GM12801 (cell line): ENCODE data around the gene PLA2G7.

Source experiments
- TF ChIP-seq, protein P1 (sequence below): IDR thresholded peaks from one replicate; pipeline ENCODE4 v1.5.1; 2011; ENCODE audit warnings: control low read depth; ENCODE audit not compliant: insufficient read length; ENCODE audit errors: extremely low read depth

PLA2G7 gene

DNA sequence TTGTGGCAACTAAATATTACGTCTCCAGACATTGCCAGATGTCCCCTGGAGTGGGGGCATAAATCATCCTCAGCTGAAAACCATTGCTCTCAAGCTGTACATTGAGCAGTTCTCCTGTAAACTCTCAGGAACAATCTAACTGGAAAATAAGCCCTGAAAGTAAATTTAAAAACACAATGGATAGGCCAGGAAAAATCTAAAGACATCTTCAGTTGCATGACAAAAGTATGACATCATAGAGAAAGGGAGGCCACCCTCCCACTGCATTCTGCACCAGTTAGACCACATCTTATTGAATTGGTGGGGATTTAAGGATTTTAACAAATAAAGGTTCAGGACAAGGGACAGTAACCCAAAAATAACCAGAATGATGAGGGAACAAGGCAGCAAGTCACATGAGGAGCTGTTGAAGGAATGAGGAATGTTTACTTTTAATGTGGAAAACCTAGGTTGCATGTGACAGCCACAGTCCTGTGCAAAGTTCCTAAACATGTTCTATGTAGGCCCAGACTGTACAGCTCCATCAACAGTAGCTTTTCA lies 5.3 kb downstream of the PLA2G7 start:
- TF ChIP-seq, protein P1, sequence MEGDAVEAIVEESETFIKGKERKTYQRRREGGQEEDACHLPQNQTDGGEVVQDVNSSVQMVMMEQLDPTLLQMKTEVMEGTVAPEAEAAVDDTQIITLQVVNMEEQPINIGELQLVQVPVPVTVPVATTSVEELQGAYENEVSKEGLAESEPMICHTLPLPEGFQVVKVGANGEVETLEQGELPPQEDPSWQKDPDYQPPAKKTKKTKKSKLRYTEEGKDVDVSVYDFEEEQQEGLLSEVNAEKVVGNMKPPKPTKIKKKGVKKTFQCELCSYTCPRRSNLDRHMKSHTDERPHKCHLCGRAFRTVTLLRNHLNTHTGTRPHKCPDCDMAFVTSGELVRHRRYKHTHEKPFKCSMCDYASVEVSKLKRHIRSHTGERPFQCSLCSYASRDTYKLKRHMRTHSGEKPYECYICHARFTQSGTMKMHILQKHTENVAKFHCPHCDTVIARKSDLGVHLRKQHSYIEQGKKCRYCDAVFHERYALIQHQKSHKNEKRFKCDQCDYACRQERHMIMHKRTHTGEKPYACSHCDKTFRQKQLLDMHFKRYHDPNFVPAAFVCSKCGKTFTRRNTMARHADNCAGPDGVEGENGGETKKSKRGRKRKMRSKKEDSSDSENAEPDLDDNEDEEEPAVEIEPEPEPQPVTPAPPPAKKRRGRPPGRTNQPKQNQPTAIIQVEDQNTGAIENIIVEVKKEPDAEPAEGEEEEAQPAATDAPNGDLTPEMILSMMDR = no peak

DNA sequence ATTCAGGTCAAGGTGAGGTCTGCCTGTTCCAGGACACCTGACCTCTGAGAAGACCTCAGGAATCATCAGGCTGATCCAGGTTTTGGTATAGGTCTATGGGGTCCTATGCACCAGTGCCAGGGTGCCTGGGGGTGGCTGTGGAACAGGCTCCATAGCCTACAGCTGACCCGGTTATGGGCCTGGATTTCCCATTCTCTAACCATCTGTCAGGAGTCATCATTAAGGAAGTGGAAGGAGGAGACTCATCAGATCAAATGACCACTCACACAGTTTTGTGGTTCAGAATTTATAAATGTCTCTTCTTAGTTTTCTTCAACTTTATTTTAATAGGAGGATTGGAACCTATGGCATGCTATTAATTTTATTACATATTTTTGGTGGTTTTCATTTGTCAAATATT lies 14.8 kb downstream of the PLA2G7 start:
- TF ChIP-seq, protein P1 = no peak

DNA sequence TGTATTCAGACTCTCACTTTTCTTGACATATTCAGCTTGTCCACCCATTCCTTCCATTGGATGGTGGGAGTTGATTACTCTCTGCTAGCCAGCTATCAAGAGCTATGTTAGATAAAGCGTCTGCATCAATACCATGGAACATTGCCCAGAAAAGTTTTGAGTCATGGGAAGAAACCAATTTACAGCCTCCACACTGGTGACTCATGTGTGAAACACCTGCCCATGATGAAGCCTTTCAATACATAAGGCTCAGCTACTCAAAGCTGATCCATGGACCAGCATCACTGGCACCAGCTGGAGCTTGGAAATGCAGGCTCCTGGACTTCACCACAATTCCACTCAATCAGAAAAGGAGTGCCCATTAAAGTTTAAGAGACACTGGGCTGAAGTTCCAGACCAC lies 16.1 kb downstream of the PLA2G7 start:
- TF ChIP-seq, protein P1 = no peak

DNA sequence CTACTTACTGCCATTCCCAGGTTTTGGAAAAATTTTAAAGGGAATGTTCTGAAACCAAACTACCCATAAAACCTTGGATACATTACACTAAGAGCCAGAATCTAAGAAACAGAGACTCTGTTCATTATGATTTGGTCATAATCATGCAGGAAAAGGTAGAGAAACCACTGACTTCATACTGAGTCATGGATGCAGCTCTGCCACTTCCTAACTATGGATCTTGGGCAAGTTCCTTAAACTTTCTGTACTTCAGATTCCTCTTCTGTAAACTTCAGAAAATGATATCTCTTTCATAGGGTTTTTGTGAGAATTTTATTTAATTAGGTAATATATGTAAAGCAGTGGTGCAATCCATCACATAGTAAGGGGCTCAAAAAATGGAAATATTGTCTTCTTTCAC lies 20.0 kb downstream of the PLA2G7 start:
- TF ChIP-seq, protein P1 = no peak

DNA sequence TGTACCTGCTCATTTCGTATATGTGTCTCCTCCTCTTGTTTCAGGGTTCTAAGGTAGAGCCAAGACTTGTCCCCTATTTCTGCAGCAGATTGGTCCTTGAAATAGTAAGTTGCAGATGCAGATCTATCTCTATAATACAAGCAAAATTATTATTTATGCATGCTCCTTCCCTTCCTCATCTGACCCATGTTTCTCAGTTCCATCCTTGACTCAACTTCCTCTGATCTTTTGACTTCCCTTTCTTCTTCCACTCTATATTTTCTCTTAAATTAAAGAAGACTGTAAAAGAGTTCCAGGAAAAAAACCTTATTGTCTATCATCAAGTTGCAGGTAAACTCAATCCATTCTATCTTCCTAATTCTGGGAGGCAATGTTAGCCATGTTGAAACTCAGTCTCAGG lies 23.7 kb downstream of the PLA2G7 start:
- TF ChIP-seq, protein P1 = no peak

DNA sequence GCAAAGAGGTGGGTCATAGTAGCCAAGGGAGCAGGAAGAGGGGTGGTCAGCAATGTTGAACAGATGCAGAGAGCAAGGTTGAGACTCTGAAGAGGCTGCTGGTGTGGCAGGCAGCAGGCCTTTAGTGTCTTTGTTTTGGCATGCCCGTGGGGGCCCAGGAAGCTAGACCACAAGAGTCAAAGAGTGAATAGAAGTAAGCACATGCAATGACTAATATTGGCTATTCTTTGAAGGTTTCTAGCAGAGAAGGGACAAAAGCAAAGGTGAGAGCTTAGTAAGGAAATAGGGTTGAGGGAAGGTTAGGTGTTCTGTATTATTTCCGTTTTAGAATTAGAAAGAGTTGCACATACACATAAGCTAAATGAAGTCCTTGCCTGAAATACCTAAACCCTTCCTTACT lies 28.7 kb downstream of the PLA2G7 start:
- TF ChIP-seq, protein P1 = no peak

DNA sequence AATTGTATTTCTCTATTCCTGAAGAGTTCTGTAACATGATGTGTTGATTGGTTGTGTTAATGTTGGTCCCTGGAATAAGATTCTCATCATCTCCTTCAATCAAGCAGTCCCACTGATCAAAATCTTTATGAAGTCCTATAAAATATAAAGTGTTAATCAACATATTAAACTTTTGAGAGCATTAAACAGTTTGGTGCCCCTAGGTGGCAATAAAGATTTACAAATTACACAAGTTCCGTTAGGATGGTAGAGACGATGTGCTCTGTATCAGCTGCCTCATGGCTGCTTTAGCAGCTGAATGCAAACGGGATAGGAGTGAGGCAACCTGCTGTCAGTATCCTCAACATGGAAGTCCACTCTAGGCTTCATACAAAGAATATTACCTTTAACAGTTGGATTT lies 30.6 kb downstream of the PLA2G7 start:
- TF ChIP-seq, protein P1 = no peak
